ENCODE data around the gene DNHD1. TPM values are rescaled to one million over a fixed set of nuclear protein-coding genes. Genes with fewer than 3 reads are reported as not detected.

Gene DNHD1
- polyA plus RNA-seq, 3 donors = 0.24 to 21.0 (median 0.59) TPM

GRCh38 chr11:6541356-6541755 is 44.3 kb downstream of the DNHD1 start:
- Histone ChIP-seq H3K9ac (ENCODE audit: insufficient read depth, low read length, poor library complexity, severe bottlenecking) (no peak overlapping the region), H3K27me3 (ENCODE audit: control insufficient read depth in 2 of 2, insufficient read depth in 2 of 2, low read length in 2 of 2) (no peaks in the 10 kb centered on the region), H3K27ac (ENCODE audit: low read depth in 1 of 2, low read length in 2 of 2) (no peak overlapping the region), H3K36me3 (replicated peaks in 1 of 2; ENCODE audit: control insufficient read depth in 1 of 2, insufficient read depth in 2 of 2, low read length in 2 of 2) (peaks cover 0 to 15% of the 10 kb centered on the region in 2 donors), H4K20me1 (ENCODE audit: insufficient read depth, low read length) (no peaks in the 10 kb centered on the region), H3K4me2 (replicated peaks; ENCODE audit: extremely low read depth, low read length, poor library complexity, severe bottlenecking) (no peak overlapping the region), H3K79me2 (ENCODE audit: insufficient read depth, low read length) (no peaks in the 10 kb centered on the region), H3K4me3 (replicated peaks in 1 of 3; ENCODE audit: low read depth in 2 of 3, low read length in 3 of 3) (no peak overlapping the region), H2AFZ (ENCODE audit: insufficient read depth, low read depth, low read length, poor library complexity, severe bottlenecking) (no peak overlapping the region), H3K4me1 (ENCODE audit: control insufficient read depth in 1 of 2, insufficient read depth in 2 of 2, low read length in 2 of 2) (no peaks in the 10 kb centered on the region), H3K9me3 (replicated peaks in 1 of 2; ENCODE audit: control insufficient read depth in 1 of 2, insufficient read depth in 1 of 2, low read length in 2 of 2) (no peaks in the 10 kb centered on the region)
- H3K4me1 Mint-ChIP-seq = peaks cover 5% of the 10 kb centered on the region
- H3K4me3 Mint-ChIP-seq = no peak overlapping the region
- H3K27me3 Mint-ChIP-seq (ENCODE audit: low read depth in 3 of 3) = peaks cover 0 to 4% (median 1%) of the 10 kb centered on the region in 3 donors
- peaks cover 19 to 20% of the 10 kb centered on the region in 2 donors for H3K36me3 Mint-ChIP-seq
- DNase-seq = no peak
- intact Hi-C loops (cut with micrococcal nuclease) = no loop called here
- no peaks in the 10 kb centered on the region for H3K9me3 Mint-ChIP-seq
- WGBS (ENCODE audit: insufficient coverage) = 100% methylated on average over 1 of the region's 4 CpGs
- TF ChIP-seq, protein P1, sequence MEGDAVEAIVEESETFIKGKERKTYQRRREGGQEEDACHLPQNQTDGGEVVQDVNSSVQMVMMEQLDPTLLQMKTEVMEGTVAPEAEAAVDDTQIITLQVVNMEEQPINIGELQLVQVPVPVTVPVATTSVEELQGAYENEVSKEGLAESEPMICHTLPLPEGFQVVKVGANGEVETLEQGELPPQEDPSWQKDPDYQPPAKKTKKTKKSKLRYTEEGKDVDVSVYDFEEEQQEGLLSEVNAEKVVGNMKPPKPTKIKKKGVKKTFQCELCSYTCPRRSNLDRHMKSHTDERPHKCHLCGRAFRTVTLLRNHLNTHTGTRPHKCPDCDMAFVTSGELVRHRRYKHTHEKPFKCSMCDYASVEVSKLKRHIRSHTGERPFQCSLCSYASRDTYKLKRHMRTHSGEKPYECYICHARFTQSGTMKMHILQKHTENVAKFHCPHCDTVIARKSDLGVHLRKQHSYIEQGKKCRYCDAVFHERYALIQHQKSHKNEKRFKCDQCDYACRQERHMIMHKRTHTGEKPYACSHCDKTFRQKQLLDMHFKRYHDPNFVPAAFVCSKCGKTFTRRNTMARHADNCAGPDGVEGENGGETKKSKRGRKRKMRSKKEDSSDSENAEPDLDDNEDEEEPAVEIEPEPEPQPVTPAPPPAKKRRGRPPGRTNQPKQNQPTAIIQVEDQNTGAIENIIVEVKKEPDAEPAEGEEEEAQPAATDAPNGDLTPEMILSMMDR (IDR thresholded peaks at IDR 0.05) = no peak
- no peak overlapping the region for H3K27ac Mint-ChIP-seq

DNA sequence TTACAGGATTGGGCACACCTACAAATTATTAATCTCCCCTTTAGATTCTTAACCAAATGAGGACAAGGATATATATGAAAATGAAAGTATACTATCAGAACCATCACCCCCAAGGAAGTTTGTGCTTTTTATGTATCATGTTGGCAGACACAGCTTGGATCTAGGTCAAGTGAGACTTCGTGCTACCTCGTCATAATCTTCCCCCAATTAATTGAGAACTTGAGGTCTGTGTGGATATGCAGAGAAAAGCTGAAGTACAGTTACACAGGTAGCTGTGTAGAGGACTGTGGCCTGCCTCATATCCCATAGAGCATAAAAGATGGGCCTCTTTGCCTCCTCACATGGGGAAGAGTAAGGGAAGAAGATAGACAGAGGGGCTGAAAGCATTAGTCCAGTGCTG is 45.6 kb downstream of the DNHD1 start:
- WGBS (ENCODE audit: insufficient coverage) = no CpG with 5 or more reads among the region's 2 CpGs
- Histone ChIP-seq H3K27ac (ENCODE audit: low read depth in 1 of 2, low read length in 2 of 2) (no peak overlapping the region), H3K9ac (ENCODE audit: insufficient read depth, low read length, poor library complexity, severe bottlenecking) (no peak overlapping the region), H3K4me2 (replicated peaks; ENCODE audit: extremely low read depth, low read length, poor library complexity, severe bottlenecking) (no peak overlapping the region), H4K20me1 (ENCODE audit: insufficient read depth, low read length) (no peaks in the 10 kb centered on the region), H3K4me3 (replicated peaks in 1 of 3; ENCODE audit: low read depth in 2 of 3, low read length in 3 of 3) (no peak overlapping the region), H3K36me3 (replicated peaks in 1 of 2; ENCODE audit: control insufficient read depth in 1 of 2, insufficient read depth in 2 of 2, low read length in 2 of 2) (peaks cover 0 to 29% of the 10 kb centered on the region in 2 donors), H2AFZ (ENCODE audit: insufficient read depth, low read depth, low read length, poor library complexity, severe bottlenecking) (no peak overlapping the region), H3K4me1 (ENCODE audit: control insufficient read depth in 1 of 2, insufficient read depth in 2 of 2, low read length in 2 of 2) (no peaks in the 10 kb centered on the region), H3K79me2 (ENCODE audit: insufficient read depth, low read length) (no peaks in the 10 kb centered on the region), H3K27me3 (ENCODE audit: control insufficient read depth in 2 of 2, insufficient read depth in 2 of 2, low read length in 2 of 2) (no peaks in the 10 kb centered on the region), H3K9me3 (replicated peaks in 1 of 2; ENCODE audit: control insufficient read depth in 1 of 2, insufficient read depth in 1 of 2, low read length in 2 of 2) (no peaks in the 10 kb centered on the region)
- peaks cover 20 to 26% of the 10 kb centered on the region in 2 donors for H3K36me3 Mint-ChIP-seq
- TF ChIP-seq, protein P1 (IDR thresholded peaks at IDR 0.05) = no peak
- H3K27ac Mint-ChIP-seq = no peak overlapping the region
- DNase-seq = no peak
- no peak overlapping the region for H3K4me3 Mint-ChIP-seq
- H3K4me1 Mint-ChIP-seq = peaks cover 5% of the 10 kb centered on the region
- intact Hi-C loops (cut with micrococcal nuclease) = no loop called here
- peaks cover 0 to 4% (median 1%) of the 10 kb centered on the region in 3 donors for H3K27me3 Mint-ChIP-seq (ENCODE audit: low read depth in 3 of 3)
- H3K9me3 Mint-ChIP-seq = no peaks in the 10 kb centered on the region
